ENCODE measurements around the gene NRG4. TPM values are rescaled to one million over a fixed set of nuclear protein-coding genes. Genes with fewer than 3 reads are reported as not detected.

The NRG4 gene
- total RNA-seq, 1 donor from 2014 or later, result 0.27 TPM

DNA sequence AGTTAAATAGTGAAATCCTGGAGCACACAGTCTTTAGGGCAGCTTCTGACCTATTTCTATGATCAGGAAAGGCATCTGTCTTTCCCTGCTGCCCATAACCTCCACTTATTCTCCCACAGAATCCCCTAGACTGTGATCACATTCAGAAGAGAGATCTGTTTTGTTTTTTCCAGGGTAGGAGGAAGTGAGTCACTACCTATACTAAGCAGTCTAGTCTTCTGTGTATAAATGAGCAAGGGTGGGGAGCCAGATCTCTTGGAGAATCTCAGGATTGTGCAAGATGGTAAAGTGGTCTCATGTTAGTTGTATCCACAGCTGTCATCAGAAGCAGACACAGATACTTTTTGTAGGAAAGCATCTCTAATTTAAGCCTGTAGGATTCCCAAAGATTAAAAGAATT is 120.3 kb downstream of the NRG4 start:
- intact Hi-C loops (cut with DNase I), result no loop called here
- ATAC-seq (no peak), DNase-seq (ENCODE audit: low spot score) (no peak)

Other genes starting within 250 kb of the NRG4 start
- 34.1 TPM for gene UBE2Q2, start 169.0 kb downstream of the NRG4 start, total RNA-seq
- 23.2 TPM for gene FBXO22, start 108.5 kb downstream of the NRG4 start, total RNA-seq
- gene TMEM266, start 47.6 kb upstream of the NRG4 start, total RNA-seq, result 0.22 TPM